ENCODE results near the gene CCNT2.

GRCh38 chr2:134911400-134911785, 7.2 kb upstream of the CCNT2 start:
- TF ChIP-seq, protein P1, sequence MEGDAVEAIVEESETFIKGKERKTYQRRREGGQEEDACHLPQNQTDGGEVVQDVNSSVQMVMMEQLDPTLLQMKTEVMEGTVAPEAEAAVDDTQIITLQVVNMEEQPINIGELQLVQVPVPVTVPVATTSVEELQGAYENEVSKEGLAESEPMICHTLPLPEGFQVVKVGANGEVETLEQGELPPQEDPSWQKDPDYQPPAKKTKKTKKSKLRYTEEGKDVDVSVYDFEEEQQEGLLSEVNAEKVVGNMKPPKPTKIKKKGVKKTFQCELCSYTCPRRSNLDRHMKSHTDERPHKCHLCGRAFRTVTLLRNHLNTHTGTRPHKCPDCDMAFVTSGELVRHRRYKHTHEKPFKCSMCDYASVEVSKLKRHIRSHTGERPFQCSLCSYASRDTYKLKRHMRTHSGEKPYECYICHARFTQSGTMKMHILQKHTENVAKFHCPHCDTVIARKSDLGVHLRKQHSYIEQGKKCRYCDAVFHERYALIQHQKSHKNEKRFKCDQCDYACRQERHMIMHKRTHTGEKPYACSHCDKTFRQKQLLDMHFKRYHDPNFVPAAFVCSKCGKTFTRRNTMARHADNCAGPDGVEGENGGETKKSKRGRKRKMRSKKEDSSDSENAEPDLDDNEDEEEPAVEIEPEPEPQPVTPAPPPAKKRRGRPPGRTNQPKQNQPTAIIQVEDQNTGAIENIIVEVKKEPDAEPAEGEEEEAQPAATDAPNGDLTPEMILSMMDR (conservative IDR thresholded peaks at IDR 0.05; ENCODE audit: low read length): no peak
- no peak for TF ChIP-seq EZH2phosphoT487 (IDR thresholded peaks at IDR 0.05; ENCODE audit: borderline replicate concordance, low read depth, low read length)

Measured in OCI-LY7 (cell line).